Activated CD8-positive, alpha-beta memory T cell treated with anti-CD3 and anti-CD28 coated beads, Interleukin-2, amount 10 ng/mL, durations not matched to agents 7 days and 5 days (primary cell): ENCODE measurements around the gene MN1. TPM values are rescaled to one million over a fixed set of nuclear protein-coding genes. Genes with fewer than 3 reads are reported as not detected.
A peak's percentile ranks its signal among the peaks of the same experiment; 100 is the strongest.

Source experiments
- ATAC-seq: fragments of 150-1000 bp; cut with Tn5 transposase; one replicate; pipeline ENCODE4 v1.10.0; 2021; ENCODE audit warnings: moderate library complexity
- CTCF ChIA-PET: fragments of 350-600 bp; sonication (Branson Sonifier 250); formaldehyde crosslinking; loops from one replicate; lab custom pipeline; 2021; ENCODE audit warnings: antibody characterized with exemption; lab: Charles Lee
- DNase-seq: peaks from one replicate; pipeline ENCODE4 v3.0.0-alpha.2; 2020
- H3K27ac Mint-ChIP-seq: one replicate; pipeline ENCODE4 v1.8.0; 2021; ENCODE audit warnings: mild to moderate bottlenecking, mixed read lengths
- H3K27me3 Mint-ChIP-seq: one replicate; pipeline ENCODE4 v1.8.0; 2021; ENCODE audit warnings: mixed read lengths
- H3K36me3 Mint-ChIP-seq: one replicate; pipeline ENCODE4 v1.8.0; 2021; ENCODE audit warnings: mild to moderate bottlenecking, mixed read lengths
- H3K4me1 Mint-ChIP-seq: one replicate; pipeline ENCODE4 v1.8.0; 2021; ENCODE audit warnings: mixed read lengths
- H3K4me3 Mint-ChIP-seq: one replicate; pipeline ENCODE4 v1.8.0; 2021; ENCODE audit warnings: mild to moderate bottlenecking, moderate library complexity, mixed read lengths
- H3K9me3 Mint-ChIP-seq: one replicate; pipeline ENCODE4 v1.8.0; 2022; ENCODE audit warnings: low read depth, mixed read lengths
- total RNA-seq, 2 experiments: library from RNA; stranded (reverse); gene quantifications; one replicate each; pipeline ENCODE4 v1.2.3, GENCODE V29; 2021

MN1 gene
- total RNA-seq, 2 experiments from 2014 or later = 0.14 to 0.29 TPM

DNA sequence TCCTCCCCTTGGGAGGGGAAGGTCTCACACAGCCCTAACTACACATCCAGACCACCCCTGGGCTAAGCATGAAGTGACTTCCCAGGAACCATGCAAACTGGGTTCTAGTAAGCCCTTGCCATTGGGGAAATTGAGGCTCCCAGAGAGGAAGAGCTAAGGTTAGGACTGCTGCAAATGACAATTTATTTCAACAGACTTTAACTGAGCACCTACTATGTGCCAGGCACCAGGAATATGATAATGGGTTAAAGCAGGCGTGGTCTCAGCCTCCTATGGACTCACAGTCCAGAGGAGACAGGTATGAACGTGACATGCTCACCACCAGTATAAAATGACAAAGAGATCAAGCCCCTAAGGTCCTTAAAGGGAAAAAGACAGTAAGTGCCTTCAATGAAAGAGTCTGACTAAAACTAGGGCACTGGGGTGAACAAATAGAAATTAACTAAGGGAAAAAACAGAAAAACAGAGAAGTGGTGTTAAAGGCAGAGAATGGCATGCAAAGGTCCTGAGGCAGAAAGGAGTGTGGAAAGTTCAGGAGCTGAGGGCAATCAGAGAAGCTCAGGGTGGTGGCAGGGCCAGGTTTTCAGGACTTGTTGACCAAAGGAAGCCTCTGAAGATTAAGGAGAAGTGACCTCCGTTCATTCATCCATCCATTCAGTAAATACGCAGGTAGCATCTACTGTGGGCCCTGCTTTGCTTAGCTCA is 14.4 kb upstream of the MN1 start:
- DNase-seq (no peak), ATAC-seq (no peak)
- H3K4me3 Mint-ChIP-seq = no peak overlapping the region
- CTCF ChIA-PET = no interaction called here
- no peaks in the 10 kb centered on the region for H3K36me3 Mint-ChIP-seq
- H3K27ac Mint-ChIP-seq = no peak overlapping the region
- no peaks in the 10 kb centered on the region for H3K27me3 Mint-ChIP-seq
- no peaks in the 10 kb centered on the region for H3K9me3 Mint-ChIP-seq
- H3K4me1 Mint-ChIP-seq = no peaks in the 10 kb centered on the region

GRCh38 chr22:27814993-27815392 is 13.4 kb upstream of the MN1 start:
- CTCF ChIA-PET = no interaction called here
- Mint-ChIP-seq H3K27ac (no peak overlapping the region), H3K4me1 (no peaks in the 10 kb centered on the region), H3K4me3 (no peak overlapping the region), H3K36me3 (no peaks in the 10 kb centered on the region), H3K27me3 (no peaks in the 10 kb centered on the region), H3K9me3 (no peaks in the 10 kb centered on the region)
- ATAC-seq (no peak), DNase-seq (no peak)

GRCh38 chr22:27811778-27812177 is 10.2 kb upstream of the MN1 start:
- H3K27ac Mint-ChIP-seq = no peak overlapping the region
- DNase-seq = no peak
- no peaks in the 10 kb centered on the region for H3K27me3 Mint-ChIP-seq
- no peak for ATAC-seq
- no peaks in the 10 kb centered on the region for H3K4me1 Mint-ChIP-seq
- no peak overlapping the region for H3K4me3 Mint-ChIP-seq
- CTCF ChIA-PET = no interaction called here
- H3K36me3 Mint-ChIP-seq = no peaks in the 10 kb centered on the region
- no peaks in the 10 kb centered on the region for H3K9me3 Mint-ChIP-seq

DNA sequence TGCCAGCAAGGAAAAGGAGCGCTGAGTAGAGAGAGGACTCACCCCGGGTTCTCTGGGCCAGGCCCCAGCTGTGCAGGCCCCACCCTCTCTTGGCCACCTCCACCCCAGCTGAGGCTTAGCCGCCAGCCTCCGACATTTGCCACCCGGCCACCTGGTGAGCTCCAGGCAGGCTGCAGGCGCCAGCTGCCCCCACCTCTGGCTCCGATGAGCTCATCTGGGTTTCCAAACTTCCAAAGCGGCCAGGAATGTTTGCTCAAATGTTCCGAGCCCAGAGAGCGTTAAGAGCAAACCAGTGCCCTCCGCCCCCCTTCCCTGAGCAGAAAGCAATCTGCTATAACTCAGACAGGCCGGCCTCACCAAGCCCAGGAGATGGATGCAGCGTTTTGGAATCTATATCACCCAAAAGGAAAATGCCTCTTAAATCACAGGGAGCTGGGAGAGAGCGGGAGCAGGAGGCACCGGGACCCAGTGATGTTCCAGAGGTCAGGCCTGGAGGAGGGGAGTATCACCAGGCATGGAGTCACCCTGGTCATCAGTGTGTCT is 9.1 kb upstream of the MN1 start:
- ATAC-seq (no peak), DNase-seq (no peak)
- peaks cover under 1% of the 10 kb centered on the region for H3K27me3 Mint-ChIP-seq
- no peaks in the 10 kb centered on the region for H3K4me1 Mint-ChIP-seq
- no peak overlapping the region for H3K4me3 Mint-ChIP-seq
- H3K36me3 Mint-ChIP-seq = no peaks in the 10 kb centered on the region
- no peak overlapping the region for H3K27ac Mint-ChIP-seq
- no peaks in the 10 kb centered on the region for H3K9me3 Mint-ChIP-seq
- CTCF ChIA-PET = no interaction called here

DNA sequence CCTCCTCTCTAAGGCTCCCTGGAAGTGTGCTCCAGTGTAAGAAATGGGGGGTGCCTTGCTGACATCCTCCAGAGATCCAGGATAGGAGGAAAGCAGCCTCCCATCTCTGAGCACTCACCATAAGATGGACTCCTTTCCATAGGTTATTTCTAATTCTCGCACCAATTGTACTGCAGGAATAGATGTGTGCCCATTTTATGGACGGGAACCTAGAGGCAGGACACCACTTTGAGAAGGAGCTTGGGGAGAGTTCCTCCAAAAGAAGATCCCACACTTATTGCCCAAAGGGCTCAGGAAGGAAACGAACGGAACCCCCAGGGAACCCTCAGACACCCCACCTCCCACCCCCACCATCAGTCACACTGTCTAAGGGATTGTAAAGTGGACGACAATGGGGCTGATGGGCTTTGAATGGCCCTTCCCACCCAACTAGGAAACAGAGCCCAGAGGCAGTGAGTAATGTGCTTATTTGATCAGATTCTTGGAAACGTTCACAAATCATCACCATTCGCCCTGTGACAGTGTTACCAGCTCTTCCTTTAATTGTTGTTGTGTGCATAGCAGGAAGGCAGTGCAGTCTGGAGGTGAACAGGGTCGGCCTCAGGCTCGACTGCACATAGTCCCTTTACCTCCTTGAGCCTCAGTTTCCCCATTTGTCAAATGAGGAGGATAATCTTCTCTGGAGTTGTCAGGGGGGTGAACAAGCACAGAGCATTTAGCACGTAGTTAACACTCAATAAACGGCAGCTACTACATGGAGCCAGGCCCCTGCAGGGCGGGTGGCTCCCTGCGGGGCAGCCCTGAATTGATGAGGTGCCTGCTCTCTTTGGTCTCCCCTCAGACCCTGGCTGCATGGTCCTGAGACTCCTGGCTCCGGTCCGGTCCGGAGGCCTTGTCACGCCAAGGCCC is 8.4 kb upstream of the MN1 start:
- Mint-ChIP-seq H3K9me3 (no peaks in the 10 kb centered on the region), H3K27me3 (peaks cover 4% of the 10 kb centered on the region), H3K36me3 (no peaks in the 10 kb centered on the region), H3K4me3 (no peak overlapping the region), H3K27ac (no peak overlapping the region), H3K4me1 (no peaks in the 10 kb centered on the region)
- ATAC-seq = no peak
- DNase-seq = no peak
- CTCF ChIA-PET = no interaction called here

- H3K36me3 Mint-ChIP-seq = no peaks in the 10 kb centered on the region
- no peak overlapping the region for H3K4me3 Mint-ChIP-seq
- H3K9me3 Mint-ChIP-seq = no peaks in the 10 kb centered on the region
- ATAC-seq (no peak), DNase-seq (no peak)
- no peak overlapping the region for H3K27ac Mint-ChIP-seq
- peaks cover 8% of the 10 kb centered on the region for H3K27me3 Mint-ChIP-seq
- CTCF ChIA-PET = no interaction called here
- peaks cover 2% of the 10 kb centered on the region for H3K4me1 Mint-ChIP-seq
Observed at GRCh38 chr22:27809226-27809603, 7.7 kb upstream of the MN1 start.

DNA sequence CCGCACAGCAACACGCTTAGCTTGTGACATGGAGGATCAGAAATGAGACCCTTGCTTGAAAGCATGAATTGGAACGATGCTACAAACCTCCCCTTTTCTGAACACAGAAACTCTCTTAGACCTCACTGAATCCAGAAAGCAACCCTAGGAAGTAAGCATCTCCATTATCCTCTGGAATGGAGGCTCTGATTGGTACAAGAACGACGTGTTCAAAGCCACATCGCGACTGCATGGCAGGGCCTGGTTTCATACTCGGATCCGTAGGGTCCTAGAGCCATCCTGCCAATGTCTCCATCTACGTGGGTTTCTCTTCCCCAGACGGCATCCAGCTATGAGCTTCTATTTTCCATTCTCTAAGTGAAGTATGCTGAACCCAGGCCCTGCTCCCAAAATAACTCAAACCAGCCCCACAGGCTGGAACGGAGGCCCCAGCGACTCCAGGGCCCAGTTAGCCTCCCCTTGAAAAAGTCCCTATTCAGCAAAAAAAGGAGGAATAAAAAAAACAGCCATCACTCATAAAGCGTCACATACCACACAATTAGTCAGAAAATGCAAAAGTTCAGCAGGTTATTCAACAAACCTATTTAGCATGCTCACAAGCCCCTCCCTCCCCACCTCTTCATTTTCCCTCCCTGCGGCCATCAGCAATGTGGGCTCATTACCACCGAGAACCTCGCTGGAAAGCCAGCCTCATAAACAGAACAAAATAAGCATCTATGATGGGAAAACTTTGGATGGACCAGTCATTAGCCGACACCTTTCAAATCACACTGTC is 7.1 kb upstream of the MN1 start:
- no peak overlapping the region for H3K27ac Mint-ChIP-seq
- DNase-seq (no peak), ATAC-seq (no peak)
- no peaks in the 10 kb centered on the region for H3K9me3 Mint-ChIP-seq
- peaks cover 2% of the 10 kb centered on the region for H3K4me1 Mint-ChIP-seq
- peaks cover 9% of the 10 kb centered on the region for H3K27me3 Mint-ChIP-seq
- no peaks in the 10 kb centered on the region for H3K36me3 Mint-ChIP-seq
- CTCF ChIA-PET = no interaction called here
- no peak overlapping the region for H3K4me3 Mint-ChIP-seq

DNA sequence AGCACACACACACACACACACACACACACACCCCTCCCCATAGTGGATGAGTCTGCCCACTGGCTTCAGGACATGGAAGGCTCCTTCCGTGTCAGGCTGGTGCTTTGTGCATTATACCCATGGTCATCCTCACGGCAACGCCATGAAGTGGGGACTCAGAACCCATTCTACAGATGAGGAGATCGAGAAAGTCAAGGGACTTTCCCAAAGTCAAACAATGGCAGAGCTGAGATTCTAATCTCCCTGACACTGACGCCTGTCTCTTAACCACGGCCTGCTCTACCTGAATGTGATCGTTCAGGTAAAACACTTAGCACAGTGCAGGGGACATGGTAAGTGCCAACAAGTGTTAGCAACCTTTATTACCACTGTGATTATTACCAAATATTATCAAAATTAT is 4.3 kb upstream of the MN1 start:
- H3K4me3 Mint-ChIP-seq = no peak overlapping the region
- H3K27ac Mint-ChIP-seq = no peak overlapping the region
- peaks cover 24% of the 10 kb centered on the region for H3K27me3 Mint-ChIP-seq
- no peaks in the 10 kb centered on the region for H3K36me3 Mint-ChIP-seq
- H3K9me3 Mint-ChIP-seq = no peaks in the 10 kb centered on the region
- DNase-seq (no peak), ATAC-seq (no peak)
- CTCF ChIA-PET = no interaction called here
- peaks cover 9% of the 10 kb centered on the region for H3K4me1 Mint-ChIP-seq

DNA sequence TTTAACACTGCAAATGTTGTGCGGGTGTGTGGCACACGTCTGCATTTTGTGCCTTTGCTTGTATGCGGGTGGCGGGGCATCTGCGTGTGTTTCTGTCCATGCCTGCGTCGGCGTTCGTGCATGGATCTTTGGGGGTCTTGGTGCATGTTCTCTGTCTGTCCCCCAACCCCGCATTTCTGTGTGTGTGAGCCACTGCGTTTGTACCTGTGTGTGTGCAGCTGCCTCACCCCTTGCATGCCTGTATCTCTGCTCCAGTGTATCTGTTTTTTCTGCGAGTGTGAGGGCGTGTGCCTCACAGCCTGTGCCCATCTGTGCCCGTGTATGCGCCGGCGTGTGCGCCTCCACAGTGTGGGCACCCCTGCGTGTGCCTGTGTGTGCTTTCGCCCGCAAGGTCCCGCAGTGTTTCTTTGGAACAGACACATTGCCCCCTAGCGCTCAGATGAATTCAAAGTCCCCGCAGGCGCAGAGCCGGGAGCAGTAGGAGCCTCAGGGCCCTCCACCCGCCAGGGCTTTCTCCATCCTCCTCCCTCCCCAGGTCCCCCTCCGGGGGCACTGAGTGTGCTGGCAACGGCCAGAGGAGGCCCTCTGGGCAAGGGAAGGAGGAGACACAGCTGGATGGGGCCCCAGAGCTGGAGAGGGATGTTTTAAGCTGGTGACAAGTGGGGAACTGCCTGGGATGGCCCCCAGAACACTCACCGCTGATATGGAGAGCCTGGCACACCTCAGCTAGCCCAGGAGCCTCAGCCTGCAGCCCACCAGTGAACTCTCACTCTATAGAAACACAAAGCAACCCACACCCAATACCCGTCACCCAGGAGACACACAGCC is 3.1 kb upstream of the MN1 start:
- no peak for ATAC-seq
- peaks cover 24% of the 10 kb centered on the region for H3K27me3 Mint-ChIP-seq
- CTCF ChIA-PET = no interaction called here
- H3K4me1 Mint-ChIP-seq = peaks cover 9% of the 10 kb centered on the region
- H3K27ac Mint-ChIP-seq = no peak overlapping the region
- H3K9me3 Mint-ChIP-seq = no peaks in the 10 kb centered on the region
- H3K4me3 Mint-ChIP-seq = no peak overlapping the region
- peak; percentile 65 for DNase-seq
- H3K36me3 Mint-ChIP-seq = no peaks in the 10 kb centered on the region

GRCh38 chr22:27803841-27804415 is 2.4 kb upstream of the MN1 start:
- Mint-ChIP-seq H3K27ac (no peak overlapping the region), H3K4me3 (no peak overlapping the region), H3K27me3 (peaks cover 24% of the 10 kb centered on the region), H3K4me1 (peaks cover 9% of the 10 kb centered on the region), H3K36me3 (no peaks in the 10 kb centered on the region), H3K9me3 (no peaks in the 10 kb centered on the region)
- CTCF ChIA-PET = interaction anchor here (0.6 kb wide), 1 partner anchor 454 kb away, joined by 3 read pairs; no protein-coding TSS in a partner anchor
- DNase-seq (no peak), ATAC-seq (no peak)

DNA sequence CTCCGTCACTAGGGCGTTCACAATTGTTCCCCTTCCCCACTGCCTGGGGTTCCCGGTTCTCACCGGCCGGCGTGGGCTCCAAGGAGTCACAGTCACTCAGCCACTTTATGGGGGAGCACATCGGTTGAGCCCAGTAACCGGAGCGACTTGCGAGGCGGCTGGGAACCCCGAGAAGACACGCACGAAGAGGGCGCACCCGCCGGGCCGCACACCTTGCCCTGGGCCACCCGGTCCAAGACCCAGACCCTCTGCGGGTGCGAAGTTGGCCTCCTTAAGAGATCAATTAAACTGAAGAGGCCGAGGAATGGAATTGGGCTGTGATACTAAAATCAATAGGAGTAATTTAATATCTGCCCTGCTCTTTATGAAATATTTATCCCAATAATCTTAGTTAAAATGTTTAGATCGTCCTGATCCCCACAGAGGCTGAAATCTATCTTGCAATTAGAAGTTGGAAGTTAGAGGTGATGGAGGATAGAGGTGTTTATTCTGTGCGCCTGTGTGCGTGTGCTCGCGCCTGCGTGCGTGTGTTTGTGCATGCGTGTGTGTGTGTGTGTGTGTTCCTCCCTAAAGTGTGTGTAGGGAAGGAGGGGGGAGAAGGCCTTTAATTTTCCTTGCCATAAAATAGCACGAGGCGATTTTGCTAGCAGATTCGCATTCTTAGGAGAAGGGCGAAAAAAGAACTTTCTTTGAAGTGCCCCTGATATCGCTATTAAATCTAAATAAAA is 954 bp upstream of the MN1 start:
- no peak for DNase-seq
- ATAC-seq = peak; percentile 13

GRCh38 chr22:27801202-27801615 is 347 bp downstream of the MN1 start:
- Mint-ChIP-seq H3K27me3 (peaks cover 24% of the 10 kb centered on the region), H3K4me3 (peak overlapping the region; percentile 55), H3K4me1 (peaks cover 9% of the 10 kb centered on the region), H3K27ac (no peak overlapping the region), H3K9me3 (no peaks in the 10 kb centered on the region), H3K36me3 (no peaks in the 10 kb centered on the region)
- CTCF ChIA-PET = interaction anchor here (1.6 kb wide), 1 partner anchor 85 kb away, joined by 3 read pairs; no protein-coding TSS in a partner anchor
- ATAC-seq = peak; percentile 39
- no peak for DNase-seq

More for the DNA sequence above, 954 bp upstream of the MN1 start:
- H3K9me3 Mint-ChIP-seq = no peaks in the 10 kb centered on the region
- H3K36me3 Mint-ChIP-seq = no peaks in the 10 kb centered on the region
- H3K27ac Mint-ChIP-seq = no peak overlapping the region
- peaks cover 9% of the 10 kb centered on the region for H3K4me1 Mint-ChIP-seq
- CTCF ChIA-PET = interaction anchor here (1.6 kb wide), 1 partner anchor 84 kb away, joined by 3 read pairs; no protein-coding TSS in a partner anchor
- H3K27me3 Mint-ChIP-seq = peaks cover 24% of the 10 kb centered on the region
- H3K4me3 Mint-ChIP-seq = peak overlapping the region; percentile 58
